Measurements from ENCODE around the gene MAST4. TPM values are rescaled to one million over a fixed set of nuclear protein-coding genes. Genes with fewer than 3 reads are reported as not detected.

The MAST4 gene
- total and polyA plus RNA-seq, 2 of the 8 experiments (the other 6 are each of a cell fraction or from before 2014, with no cell fraction given), result 1.5 to 2.6 TPM

- ChIA-PET CTCF (ENCODE audit: partially characterized antibody) (interaction anchor here (0.6 to 6.6 kb wide), 13 partner anchors 9 to 758 kb away, joined by 3 to 34 read pairs (median 5); no protein-coding TSS in a partner anchor), POLR2A (ENCODE audit: partially characterized antibody) (no interaction called here)
- H3K79me1 ChIP-seq (ENCODE audit: low read depth, low read length), result no peaks in the 10 kb centered on the region
- H2AFZ ChIP-seq (ENCODE audit: low read length), result no peak overlapping the region
- no peak overlapping the region for H3K4me2 ChIP-seq (ENCODE audit: insufficient read depth in 1 of 2, low read depth in 2 of 2, low read length in 2 of 2)
- no peak overlapping the region for H2BK20ac ChIP-seq (ENCODE audit: low read length)
- TF ChIP-seq TCF12 (IDR thresholded peaks at IDR 0.05; ENCODE audit: low read depth, low read length) (no peak), CHD2 (IDR thresholded peaks at IDR 0.05; ENCODE audit: low read length) (no peak), MAFK (IDR thresholded peaks at IDR 0.05; ENCODE audit: low read depth, low read length) (no peak)
- H3K9ac ChIP-seq (replicated peaks in 1 of 4; ENCODE audit: extremely low read depth in 1 of 4, low read depth in 3 of 4, low read length in 3 of 4), result no peak overlapping the region
- H4K20me1 ChIP-seq (replicated peaks in 1 of 2; ENCODE audit: control insufficient read depth in 1 of 2, insufficient read depth in 2 of 2, low read length in 2 of 2), result no peaks in the 10 kb centered on the region
- H3K27ac ChIP-seq (ENCODE audit: low read depth, low read length), result no peak overlapping the region
- no peak overlapping the region for H3K23ac ChIP-seq (ENCODE audit: insufficient read length)
- no peak overlapping the region for H2BK12ac ChIP-seq (ENCODE audit: low read depth, low read length)
- H3K14ac ChIP-seq (ENCODE audit: insufficient read length), result no peak overlapping the region
- no peaks in the 10 kb centered on the region for H3K27me3 ChIP-seq (replicated peaks in 1 of 4; ENCODE audit: control insufficient read depth in 3 of 4, extremely low read depth in 1 of 4, insufficient read depth in 3 of 4, low read length in 3 of 4)
- H3K4ac ChIP-seq (replicated peaks; ENCODE audit: insufficient read length, low read depth, low read length), result no peak overlapping the region
- no peak overlapping the region for H2AK5ac ChIP-seq (ENCODE audit: low read depth, low read length)
- no peak overlapping the region for H3K4me3 ChIP-seq (ENCODE audit: extremely low read depth in 1 of 4, insufficient read depth in 2 of 4, low read depth in 3 of 4, low read length in 4 of 4)
- H3K79me2 ChIP-seq (ENCODE audit: control insufficient read depth in 1 of 2, insufficient read depth in 2 of 2, low read length in 2 of 2), result no peaks in the 10 kb centered on the region
- H3K23me2 ChIP-seq (ENCODE audit: low read depth, low read length), result no peaks in the 10 kb centered on the region
- FAIRE-seq (no peak), DNase-seq (ENCODE audit: low read depth in 1 of 2, low spot score in 2 of 2) (no peak)
- H2BK5ac ChIP-seq (ENCODE audit: low read depth, low read length), result no peak overlapping the region
- no peak overlapping the region for H2BK120ac ChIP-seq (replicated peaks; ENCODE audit: low read depth, low read length)
- no peak overlapping the region for H2BK15ac ChIP-seq (ENCODE audit: low read length)
- no peak overlapping the region for H4K91ac ChIP-seq (replicated peaks; ENCODE audit: insufficient read length, low read length)
- H3K18ac ChIP-seq (ENCODE audit: extremely low read depth, low read length), result no peak overlapping the region
- H4K8ac ChIP-seq (ENCODE audit: extremely low read depth, insufficient read depth, low read length), result no peak overlapping the region
- no peak overlapping the region for H4K5ac ChIP-seq (ENCODE audit: insufficient read length, low read depth, low read length)
- no peaks in the 10 kb centered on the region for H3K36me3 ChIP-seq (ENCODE audit: control insufficient read depth in 2 of 4, insufficient read depth in 4 of 4, low read length in 3 of 4)
- no peaks in the 10 kb centered on the region for H3K9me3 ChIP-seq (ENCODE audit: insufficient read depth in 2 of 2, low read depth in 1 of 2, low read length in 1 of 2)
- peaks cover 0 to 4% (median 2%) of the 10 kb centered on the region in 4 experiments; a peak in 4 of 7 replicates for H3K4me1 ChIP-seq (replicated peaks in 1 of 4; ENCODE audit: control insufficient read depth in 3 of 4, insufficient read depth in 4 of 4, low read length in 3 of 4)
- 87% methylated on average over 4 of the region's 4 CpGs; no CpG with 5 or more reads in 1 of the 2 experiments for WGBS, 2 experiments (ENCODE audit: extremely low coverage in 1 of 2, insufficient coverage in 1 of 2, insufficient read length in 1 of 2, insufficient replicate concordance in 2 of 2, low coverage in 1 of 2, low lambda C conversion rate in 2 of 2, missing lambda C conversion rate in 1 of 2)
- no peak overlapping the region for H3K56ac ChIP-seq (replicated peaks; ENCODE audit: insufficient read length, low read depth, low read length)
These were observed 390.3 kb downstream of the MAST4 start for GRCh38 chr5:66986534-66986933.

All from H1 (cell line).